HG03521 (cell line): ENCODE measurements around the gene TGM4.
"Not testable (repeated sequence)": the region's sequence is repeated elsewhere in the genome, so short reads cannot be mapped to it uniquely, and the experiment has no call there.

ENCODE experiments used
- ATAC-seq: cut with Tn5 transposase; IDR thresholded peaks from one replicate; pipeline ENCODE4 v1.9.1; 2021; ENCODE audit warnings: mild to moderate bottlenecking, moderate library complexity; ENCODE audit not compliant: unreplicated experiment

TGM4 gene

GRCh38 chr3:44874308-44874707 lies at the start of gene TGM4:
Gene TGM4, plus strand, starts transcription at chr3:44874608. Its CDS starts 71 bp downstream, at chr3:44874679.
- no peak for ATAC-seq

GRCh38 chr3:44825264-44825925 lies 49.0 kb upstream of the TGM4 start:
- no peak for ATAC-seq

- no peak for ATAC-seq
These were observed 47.2 kb upstream of the TGM4 start for GRCh38 chr3:44827196-44827595.

- ATAC-seq, result no peak
These were observed 43.2 kb upstream of the TGM4 start for GRCh38 chr3:44831232-44831631.

GRCh38 chr3:44832032-44832431 lies 42.4 kb upstream of the TGM4 start:
- ATAC-seq, result no peak

- no peak for ATAC-seq
These were observed 41.4 kb upstream of the TGM4 start for GRCh38 chr3:44832965-44833364.

GRCh38 chr3:44833394-44833793 lies 41.0 kb upstream of the TGM4 start:
- ATAC-seq, result no peak

- no peak for ATAC-seq
These were observed 38.7 kb upstream of the TGM4 start for GRCh38 chr3:44835684-44836083.

- ATAC-seq, result no peak
These were observed 32.0 kb upstream of the TGM4 start for GRCh38 chr3:44842376-44842775.

GRCh38 chr3:44845528-44846520 lies 28.6 kb upstream of the TGM4 start:
- ATAC-seq, result no peak

- no peak for ATAC-seq
These were observed 25.8 kb upstream of the TGM4 start for GRCh38 chr3:44848634-44849033.

- ATAC-seq, result not testable (repeated sequence)
These were observed 17.7 kb upstream of the TGM4 start for GRCh38 chr3:44856663-44857062.

- ATAC-seq, result no peak
These were observed 14.3 kb upstream of the TGM4 start for GRCh38 chr3:44860117-44860516.

GRCh38 chr3:44861412-44862225 lies 12.8 kb upstream of the TGM4 start, which contains the start of gene TMEM42:
Gene TMEM42, plus strand, starts transcription at chr3:44861912. Its CDS starts 13 bp downstream, at chr3:44861925.
- peak; percentile 94 for ATAC-seq

GRCh38 chr3:44862226-44862637 lies 12.2 kb upstream of the TGM4 start:
- peak; percentile 29 for ATAC-seq

- ATAC-seq, result no peak
These were observed 9.0 kb upstream of the TGM4 start for GRCh38 chr3:44865272-44866035.

GRCh38 chr3:44867421-44868111 lies 6.8 kb upstream of the TGM4 start:
- no peak for ATAC-seq

- ATAC-seq, result no peak
These were observed 3.9 kb upstream of the TGM4 start for GRCh38 chr3:44870375-44871061.

- ATAC-seq, result no peak
These were observed 1.2 kb downstream of the TGM4 start for GRCh38 chr3:44875596-44875995.
